A549 (cell line): ENCODE measurements around the gene EARS2. TPM values are rescaled to one million over a fixed set of nuclear protein-coding genes. Genes with fewer than 3 reads are reported as not detected.
A peak's percentile ranks its signal among the peaks of the same experiment; 100 is the strongest.

Experiments used
- ATAC-seq, 2 experiments: fragments of 200-7000 bp in 1 of 2; fragments of >200 bp in 1 of 2; cut with Nextera tagmentation in 1 of 2; cut with Tn5 transposase in 1 of 2; 3 replicates each; pipeline versions ENCODE4 v1.8.0 to v1.9.1; 2018 to 2020; ENCODE audit warnings: mild to moderate bottlenecking in 1 of 2, moderate library complexity in 1 of 2
- CTCF ChIA-PET: fragments of 300-600 bp; sonication (Branson Sonifier 250); formaldehyde crosslinking; extraction: SDS; loops from one replicate; lab custom pipeline; 2021; ENCODE audit warnings: antibody characterized with exemption, inconsistent platforms; lab: Yijun Ruan, JAX
- POLR2A ChIA-PET: fragments of 350-600 bp; formaldehyde crosslinking; extraction: SDS; loops from one replicate; lab custom pipeline; 2021; ENCODE audit warnings: antibody characterized with exemption, inconsistent platforms; lab: Yijun Ruan, JAX
- DNase-seq, 2 experiments: peaks; one replicate each; pipeline versions ENCODE4 v3.0.0 to v3.0.0-alpha.2; 2011 to 2016; ENCODE audit warnings: low read depth in 1 of 2, low spot score in 1 of 2
- FAIRE-seq: peaks from 2 replicates; lab custom pipeline; 2011; peaks lifted over from hg19 to GRCh38; lab: Jason Lieb, UNC
- H3K27ac ChIP-seq, 2 experiments: fragments of >200 bp; sonication (Bioruptor Twin); formaldehyde crosslinking; 3 replicates each; pipeline ENCODE4 v1.5.1; 2016 to 2017
- H3K4me1 ChIP-seq: fragments of >200 bp; sonication (Bioruptor Twin); formaldehyde crosslinking; 3 replicates; pipeline ENCODE4 v1.6.1; 2016
- H3K4me2 ChIP-seq: fragments of >200 bp; sonication (Bioruptor Twin); formaldehyde crosslinking; 3 replicates; pipeline ENCODE4 v1.6.1; 2016
- H3K4me3 ChIP-seq: fragments of >200 bp; sonication (Bioruptor Twin); formaldehyde crosslinking; 3 replicates; pipeline ENCODE4 v1.5.1; 2016
- H3K9me3 ChIP-seq: fragments of >200 bp; sonication (Bioruptor Twin); formaldehyde crosslinking; 3 replicates; pipeline ENCODE4 v1.6.1; 2016
- CBX2 ChIP-seq: fragments of 200-600 bp; sonication (generic); IDR thresholded peaks from 2 replicates; pipeline ENCODE4 v1.6.1; 2016; ENCODE audit warnings: low read depth, mild to moderate bottlenecking, borderline replicate concordance
- CEBPB ChIP-seq, 2 experiments: fragments of >200 bp in 1 of 2; sonication (Bioruptor Twin) in 1 of 2; formaldehyde crosslinking in 1 of 2; IDR thresholded peaks; 2 replicates each; pipeline ENCODE4 v1.6.1; 2012 to 2016
- CHD4 ChIP-seq: fragments of 200-600 bp; sonication (generic); IDR thresholded peaks from 2 replicates; pipeline ENCODE4 v1.6.1; 2016; ENCODE audit warnings: antibody characterized with exemption, mild to moderate bottlenecking, borderline replicate concordance
- EHMT2 ChIP-seq: fragments of 200-600 bp; sonication (generic); IDR thresholded peaks from 2 replicates; pipeline ENCODE4 v1.6.1; 2016; ENCODE audit warnings: antibody characterized with exemption, low read depth, mild to moderate bottlenecking, moderate library complexity
- FOSB ChIP-seq: fragments of 250-450 bp; sonication (Bioruptor Pico); IDR thresholded peaks from 2 replicates; pipeline ENCODE4 v1.5.0; 2020; ENCODE audit warnings: mild to moderate bottlenecking, moderate library complexity
- FOSL2 ChIP-seq, 2 experiments: fragments of 450-650 bp in 1 of 2; fragments of >200 bp in 1 of 2; sonication (Bioruptor Twin) in 1 of 2; formaldehyde crosslinking; IDR thresholded peaks; 2 replicates each; pipeline versions ENCODE4 v1.5.0 to v1.6.1; 2016 to 2020; ENCODE audit warnings: mild to moderate bottlenecking in 1 of 2, moderate library complexity in 1 of 2
- HEYL ChIP-seq: fragments of 250-450 bp; sonication (Bioruptor Pico); IDR thresholded peaks from 2 replicates; pipeline ENCODE4 v1.8.0; 2021; ENCODE audit warnings: mild to moderate bottlenecking, moderate library complexity
- HOXA7 ChIP-seq: fragments of 250-450 bp; sonication (Bioruptor Pico); IDR thresholded peaks from 2 replicates; pipeline ENCODE4 v1.5.0; 2020; ENCODE audit warnings: mild to moderate bottlenecking, moderate library complexity
- JUN ChIP-seq, 2 experiments: fragments of >200 bp; sonication (Bioruptor Twin); formaldehyde crosslinking; IDR thresholded peaks; 2 replicates in 1 of 2; 3 replicates in 1 of 2; pipeline ENCODE4 v1.6.1; 2016 to 2017
- JUNB ChIP-seq: fragments of >200 bp; sonication (Bioruptor Twin); formaldehyde crosslinking; IDR thresholded peaks from 2 replicates; pipeline ENCODE4 v1.6.1; 2016
- KDM1A ChIP-seq: fragments of 200-600 bp; sonication (generic); IDR thresholded peaks from 2 replicates; pipeline ENCODE4 v1.6.1; 2016; ENCODE audit warnings: low read depth, mild to moderate bottlenecking
- KDM5A ChIP-seq: fragments of 200-600 bp; sonication (generic); IDR thresholded peaks from 2 replicates; pipeline ENCODE4 v1.6.1; 2016; ENCODE audit warnings: antibody characterized with exemption, mild to moderate bottlenecking
- MAFK ChIP-seq: fragments of 450-650 bp; IDR thresholded peaks from 2 replicates; pipeline ENCODE4 v1.6.1; 2014; ENCODE audit not compliant: partially characterized antibody
- MAZ ChIP-seq: fragments of 150-350 bp; IDR thresholded peaks from 2 replicates; pipeline ENCODE4 v1.6.1; 2014; ENCODE audit warnings: antibody characterized with exemption, low read depth, low read length, borderline replicate concordance
- NFE2L2 ChIP-seq: fragments of 150-350 bp; conservative IDR thresholded peaks from 2 replicates; pipeline ENCODE4 v1.6.1; 2014; ENCODE audit warnings: low read length
- RAD21 ChIP-seq, 2 experiments: fragments of >200 bp in 1 of 2; sonication (Bioruptor Twin) in 1 of 2; formaldehyde crosslinking in 1 of 2; IDR thresholded peaks in 1 of 2; conservative IDR thresholded peaks in 1 of 2; 2 replicates in 1 of 2; 3 replicates in 1 of 2; pipeline ENCODE4 v1.6.1; 2012 to 2018; ENCODE audit warnings: inconsistent platforms in 1 of 2
- RNF2 ChIP-seq: fragments of 200-600 bp; sonication (generic); IDR thresholded peaks from 2 replicates; pipeline ENCODE4 v1.6.1; 2016; ENCODE audit warnings: low read depth, mild to moderate bottlenecking, antibody characterized with exemption, moderate library complexity, borderline replicate concordance
- SREBF2 ChIP-seq: fragments of 450-650 bp; IDR thresholded peaks from 2 replicates; pipeline ENCODE4 v1.6.1; 2014; ENCODE audit warnings: mild to moderate bottlenecking, moderate library complexity
- TFCP2L1 ChIP-seq: fragments of 250-450 bp; sonication (Bioruptor Pico); IDR thresholded peaks from 2 replicates; pipeline ENCODE4 v1.5.0; 2021; ENCODE audit warnings: mild to moderate bottlenecking
- ZFP36 ChIP-seq: fragments of 450-650 bp; IDR thresholded peaks from 2 replicates; pipeline ENCODE4 v1.6.1; 2014; ENCODE audit warnings: borderline replicate concordance; ENCODE audit not compliant: partially characterized antibody
- ZSCAN20 ChIP-seq: fragments of 250-450 bp; sonication (Bioruptor Pico); IDR thresholded peaks from 2 replicates; pipeline ENCODE4 v1.8.0; 2022; ENCODE audit warnings: mild to moderate bottlenecking, moderate library complexity
- WGBS: methylation state at CpG from one replicate; pipeline ENCODE4 v1.1.6; 2017; ENCODE audit errors: missing lambda C conversion rate; 5-methylcytosine and 5-hydroxymethylcytosine counted together
- polyA plus RNA-seq, 4 experiments: library from polyadenylated mRNA; depleted of rRNA in 3 of 4; stranded (reverse); fragments of >200 nt; fragmentation: RNase III in 1 of 4; extraction: RNeasy Plus Mini Kit Qiagen cat#74134 plus additional on column Dnase treatment in 1 of 4; gene quantifications; 2 replicates in 3 of 4; 3 replicates in 1 of 4; pipeline ENCODE4 v1.2.3, GENCODE V29; 2011 to 2017
- TF ChIP-seq, protein P1 (sequence below): IDR thresholded peaks from 2 replicates; pipeline ENCODE4 v1.6.1; 2012
- TF ChIP-seq, protein P2 (sequence below): fragments of >200 bp; sonication (Bioruptor Twin); formaldehyde crosslinking; IDR thresholded peaks from 3 replicates; pipeline ENCODE4 v1.6.1; 2016
- TF ChIP-seq, protein P3 (sequence below): fragments of 150-350 bp; IDR thresholded peaks from 2 replicates; pipeline ENCODE4 v1.6.1; 2014; ENCODE audit warnings: low read depth, mild to moderate bottlenecking, low read length

The EARS2 gene
- polyA plus RNA-seq, 2 of the 4 experiments (the other 2 are of a cell fraction), result 30.4 to 45.2 TPM

DNA sequence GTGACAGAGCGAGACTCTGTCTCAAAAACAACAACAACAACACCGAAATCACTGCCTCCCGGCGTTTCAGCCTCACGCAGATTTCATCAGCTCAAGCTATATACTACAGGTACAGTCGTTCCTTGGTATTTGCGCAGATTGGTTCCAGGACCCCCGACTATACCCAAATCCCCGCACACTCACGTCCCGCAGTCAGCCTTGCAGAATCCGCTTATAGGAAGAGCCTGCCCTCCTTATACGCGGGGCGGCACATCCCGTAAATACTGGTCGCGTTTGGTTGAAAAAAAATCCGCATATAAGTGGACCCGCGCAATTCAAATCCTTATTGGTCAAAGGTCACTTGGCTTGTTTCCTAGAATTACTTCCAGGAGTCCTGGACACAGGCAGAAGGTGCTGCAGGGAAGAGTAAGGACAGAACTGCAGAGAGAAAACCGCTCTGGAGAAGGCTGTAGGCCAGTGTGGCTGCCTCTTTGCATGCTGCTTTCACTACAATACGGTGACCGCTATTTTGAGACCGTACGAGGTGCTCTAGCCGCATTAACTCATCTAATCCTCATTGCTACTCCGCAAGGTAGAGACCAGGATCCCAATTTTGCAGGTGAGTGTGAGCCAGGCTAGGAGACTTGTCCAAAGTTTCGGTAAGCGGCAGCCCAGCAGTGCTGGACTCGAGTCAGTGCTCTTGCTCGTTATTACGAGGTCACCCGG is 38.2 kb upstream of the EARS2 start:
- no peaks in the 10 kb centered on the region for H3K9me3 ChIP-seq
- no peak for TF ChIP-seq FOSL2 (IDR thresholded peaks at IDR 0.05)
- no peak for TF ChIP-seq FOSL2 (CRISPR knock-in tag; IDR thresholded peaks at IDR 0.05)
- TF ChIP-seq HOXA7 (CRISPR knock-in tag), result no peak
- TF ChIP-seq JUNB, result no peak
- TF ChIP-seq CBX2, result no peak
- no peak for TF ChIP-seq HEYL (CRISPR knock-in tag)
- no peak for TF ChIP-seq MAZ
- TF ChIP-seq, protein P1, sequence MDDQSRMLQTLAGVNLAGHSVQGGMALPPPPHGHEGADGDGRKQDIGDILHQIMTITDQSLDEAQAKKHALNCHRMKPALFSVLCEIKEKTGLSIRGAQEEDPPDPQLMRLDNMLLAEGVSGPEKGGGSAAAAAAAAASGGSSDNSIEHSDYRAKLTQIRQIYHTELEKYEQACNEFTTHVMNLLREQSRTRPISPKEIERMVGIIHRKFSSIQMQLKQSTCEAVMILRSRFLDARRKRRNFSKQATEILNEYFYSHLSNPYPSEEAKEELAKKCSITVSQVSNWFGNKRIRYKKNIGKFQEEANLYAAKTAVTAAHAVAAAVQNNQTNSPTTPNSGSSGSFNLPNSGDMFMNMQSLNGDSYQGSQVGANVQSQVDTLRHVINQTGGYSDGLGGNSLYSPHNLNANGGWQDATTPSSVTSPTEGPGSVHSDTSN, result no peak
- no peak for TF ChIP-seq RNF2
- no peak for TF ChIP-seq NFE2L2
- TF ChIP-seq EHMT2, result no peak
- TF ChIP-seq, protein P2, sequence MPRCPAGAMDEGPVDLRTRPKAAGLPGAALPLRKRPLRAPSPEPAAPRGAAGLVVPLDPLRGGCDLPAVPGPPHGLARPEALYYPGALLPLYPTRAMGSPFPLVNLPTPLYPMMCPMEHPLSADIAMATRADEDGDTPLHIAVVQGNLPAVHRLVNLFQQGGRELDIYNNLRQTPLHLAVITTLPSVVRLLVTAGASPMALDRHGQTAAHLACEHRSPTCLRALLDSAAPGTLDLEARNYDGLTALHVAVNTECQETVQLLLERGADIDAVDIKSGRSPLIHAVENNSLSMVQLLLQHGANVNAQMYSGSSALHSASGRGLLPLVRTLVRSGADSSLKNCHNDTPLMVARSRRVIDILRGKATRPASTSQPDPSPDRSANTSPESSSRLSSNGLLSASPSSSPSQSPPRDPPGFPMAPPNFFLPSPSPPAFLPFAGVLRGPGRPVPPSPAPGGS, result no peak
- no peak for TF ChIP-seq KDM5A
- WGBS, result 19% methylated on average over 33 of the region's 34 CpGs
- FAIRE-seq, result no peak
- H3K4me3 ChIP-seq, result peak overlapping the region; percentile 86
- H3K4me1 ChIP-seq, result peaks cover 11% of the 10 kb centered on the region; the same call in 2 of the 3 replicates
- peak overlapping the region; percentile 92 to 99 for H3K27ac ChIP-seq
- ChIA-PET POLR2A (no interaction called here), CTCF (interaction anchor here (1.8 to 2.4 kb wide), 4 partner anchors 10 to 47 kb away, joined by 6 to 14 read pairs (median 8); partner anchors contain the start of genes DCTN5 and PALB2)
- DNase-seq, result peak in 1 of 2 experiments; percentile 7
- peak overlapping the region; percentile 88 for H3K4me2 ChIP-seq
- ATAC-seq, result peak; percentile 26 to 27; a peak in 4 of 6 replicates

DNA sequence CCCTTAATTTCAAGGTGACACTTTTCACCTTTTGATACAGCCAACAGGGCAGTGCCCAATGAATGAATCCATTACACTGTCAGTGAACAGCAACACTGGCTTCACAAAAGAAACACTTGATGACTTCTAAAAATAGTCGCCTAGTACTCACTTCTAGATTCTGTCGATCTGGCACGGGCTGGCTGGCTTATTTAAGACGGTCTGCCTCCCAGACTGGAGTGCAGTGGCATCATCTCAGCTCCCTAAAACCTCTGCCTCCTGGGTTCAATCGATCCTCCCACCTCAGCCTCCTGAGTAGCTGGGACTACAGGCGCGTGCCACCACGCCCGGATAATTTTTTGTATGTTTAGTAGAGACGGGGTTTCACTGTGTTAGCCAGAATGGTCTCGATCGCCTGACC is 37.0 kb upstream of the EARS2 start:
- FAIRE-seq, result no peak
- no peak for ATAC-seq
- ChIA-PET POLR2A (no interaction called here), CTCF (interaction anchor here (0.6 kb wide), 1 partner anchor 154 kb away, joined by 4 read pairs; no protein-coding TSS in a partner anchor)
- H3K9me3 ChIP-seq, result no peaks in the 10 kb centered on the region
- no peak for DNase-seq
- TF ChIP-seq ZSCAN20 (CRISPR knock-in tag) (no peak), KDM1A (no peak), JUN (IDR thresholded peaks at IDR 0.05) (no peak), FOSB (CRISPR knock-in tag) (no peak), RAD21 (conservative IDR thresholded peaks at IDR 0.05 in 1 of 2, IDR thresholded peaks at IDR 0.05 in 1 of 2) (no peak), ZFP36 (no peak), SREBF2 (no peak), JUNB (no peak), CHD4 (no peak), MAFK (no peak), CEBPB (IDR thresholded peaks at IDR 0.05) (no peak), KDM5A (no peak), TFCP2L1 (CRISPR knock-in tag) (no peak)
- TF ChIP-seq, protein P3, sequence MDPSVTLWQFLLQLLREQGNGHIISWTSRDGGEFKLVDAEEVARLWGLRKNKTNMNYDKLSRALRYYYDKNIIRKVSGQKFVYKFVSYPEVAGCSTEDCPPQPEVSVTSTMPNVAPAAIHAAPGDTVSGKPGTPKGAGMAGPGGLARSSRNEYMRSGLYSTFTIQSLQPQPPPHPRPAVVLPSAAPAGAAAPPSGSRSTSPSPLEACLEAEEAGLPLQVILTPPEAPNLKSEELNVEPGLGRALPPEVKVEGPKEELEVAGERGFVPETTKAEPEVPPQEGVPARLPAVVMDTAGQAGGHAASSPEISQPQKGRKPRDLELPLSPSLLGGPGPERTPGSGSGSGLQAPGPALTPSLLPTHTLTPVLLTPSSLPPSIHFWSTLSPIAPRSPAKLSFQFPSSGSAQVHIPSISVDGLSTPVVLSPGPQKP, result no peak
- peak overlapping the region; percentile 88 for H3K4me2 ChIP-seq
- H3K4me3 ChIP-seq, result 0 out of 3 replicates have a peak overlapping the region, but pooled peaks have one; percentile 86
- H3K4me1 ChIP-seq, result peaks cover 11% of the 10 kb centered on the region; the same call in 2 of the 3 replicates
- 95% methylated on average over 12 of the region's 12 CpGs for WGBS
- no peak overlapping the region for H3K27ac ChIP-seq
